GDM1 (cell line): ENCODE data around the gene TRIO.

ENCODE experiments used
- DNase-seq: peaks from one replicate; lab custom pipeline; 2025; lab: John Stamatoyannopoulos, UW

Gene TRIO

DNA sequence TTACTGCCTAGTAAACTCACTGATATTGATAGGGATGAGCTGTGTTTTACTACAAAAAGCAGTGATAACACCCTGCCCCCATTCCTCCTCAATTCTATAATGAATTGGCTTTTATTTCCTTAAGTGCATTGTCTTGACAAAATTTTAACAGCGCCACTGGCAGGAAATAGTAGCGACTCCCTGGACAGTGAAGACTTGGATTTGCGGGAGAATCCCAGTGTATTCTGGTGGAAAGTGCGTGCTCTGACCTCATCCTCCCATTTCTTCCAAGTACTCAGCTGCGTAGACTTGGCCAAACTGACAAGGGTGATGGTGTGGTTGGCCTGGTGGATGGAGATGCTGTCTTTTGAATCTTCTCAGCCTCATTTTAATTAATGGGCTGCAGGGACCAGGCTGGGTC, 5.3 kb downstream of the TRIO start:
- DNase-seq = no peak

DNA sequence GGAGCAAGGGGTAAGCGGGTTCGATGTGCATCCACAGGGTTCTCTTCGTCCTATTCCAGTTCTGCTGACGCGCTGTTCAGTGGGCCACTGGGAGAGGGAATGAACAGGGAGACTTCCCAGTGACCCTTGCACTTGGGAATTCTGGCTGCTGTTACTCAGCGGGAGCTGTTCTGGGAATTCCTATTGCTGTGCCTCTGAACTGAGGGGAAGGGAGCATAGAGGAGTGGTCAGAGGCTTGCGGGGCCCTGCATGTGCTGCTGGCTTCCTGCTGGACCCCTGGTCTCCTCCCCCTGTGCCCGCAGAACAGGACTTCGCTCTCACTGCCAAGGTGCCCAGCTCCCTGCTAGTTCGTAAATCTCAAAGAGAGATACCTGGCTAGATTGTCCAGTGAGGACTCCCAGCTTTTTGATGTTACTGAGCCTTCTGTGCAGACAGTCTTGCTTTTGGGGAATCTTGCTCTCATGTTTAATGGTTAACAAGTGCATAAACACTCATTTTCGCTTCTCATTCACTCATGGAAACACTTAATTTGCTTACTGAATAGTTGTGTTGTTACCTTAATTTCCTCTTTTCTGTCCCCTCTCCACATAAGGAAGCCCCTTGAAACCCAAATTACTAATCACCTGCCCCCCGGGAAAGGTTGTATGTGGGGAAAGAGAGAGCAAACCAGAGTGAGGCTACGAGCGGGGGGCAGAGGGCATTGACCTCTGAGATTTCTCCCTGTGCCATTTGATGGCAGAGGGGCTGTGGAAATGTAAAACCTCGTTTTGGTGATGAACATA, 5.9 kb downstream of the TRIO start:
- no peak for DNase-seq

DNA sequence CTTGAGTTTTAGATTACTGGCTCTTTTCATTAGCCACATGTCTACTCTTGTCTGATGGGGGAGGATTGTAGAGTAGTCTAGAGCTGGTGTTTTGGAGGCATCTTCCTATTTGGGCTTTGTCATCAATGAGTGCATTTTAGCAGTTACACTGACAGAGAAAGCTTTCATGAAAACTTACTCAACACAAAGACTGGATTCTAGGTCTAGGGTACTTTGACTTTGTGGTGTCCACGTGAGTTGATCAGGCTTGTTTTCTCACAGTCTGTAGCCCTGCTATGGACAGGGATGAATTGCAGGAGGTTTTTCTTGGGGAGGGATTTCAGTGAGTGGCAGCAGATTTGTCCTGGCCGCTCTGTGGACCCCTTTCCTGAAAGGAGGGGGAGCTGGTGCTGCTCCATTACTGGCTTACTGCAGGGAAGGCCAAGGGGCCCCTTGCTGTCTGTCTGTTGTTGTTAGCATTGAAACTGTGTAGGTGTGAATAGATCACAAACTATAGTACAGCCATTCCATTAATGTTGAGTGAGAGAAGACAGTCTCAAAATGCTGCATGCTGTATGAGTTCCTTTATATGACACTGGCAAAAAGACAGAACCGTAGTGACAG, 6.6 kb downstream of the TRIO start:
- DNase-seq = no peak

DNA sequence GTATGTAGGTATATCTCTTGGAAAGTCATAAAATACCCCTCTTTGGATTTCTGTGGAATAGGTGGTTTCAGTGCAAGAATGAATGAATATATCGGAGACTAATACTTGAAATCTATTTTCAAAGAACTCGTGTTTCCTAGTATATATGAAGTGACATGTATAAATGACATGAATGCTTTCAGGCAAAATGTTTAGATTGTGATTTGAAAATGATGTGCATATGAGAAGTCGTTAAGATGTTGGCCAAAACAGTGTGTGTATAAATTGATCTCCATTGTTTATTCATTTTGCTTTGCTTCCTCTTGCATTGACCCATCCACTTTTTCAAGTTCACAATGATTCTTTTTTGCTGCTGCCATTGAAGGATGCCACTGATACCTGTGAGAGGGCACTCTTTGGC, 8.3 kb downstream of the TRIO start:
- no peak for DNase-seq

DNA sequence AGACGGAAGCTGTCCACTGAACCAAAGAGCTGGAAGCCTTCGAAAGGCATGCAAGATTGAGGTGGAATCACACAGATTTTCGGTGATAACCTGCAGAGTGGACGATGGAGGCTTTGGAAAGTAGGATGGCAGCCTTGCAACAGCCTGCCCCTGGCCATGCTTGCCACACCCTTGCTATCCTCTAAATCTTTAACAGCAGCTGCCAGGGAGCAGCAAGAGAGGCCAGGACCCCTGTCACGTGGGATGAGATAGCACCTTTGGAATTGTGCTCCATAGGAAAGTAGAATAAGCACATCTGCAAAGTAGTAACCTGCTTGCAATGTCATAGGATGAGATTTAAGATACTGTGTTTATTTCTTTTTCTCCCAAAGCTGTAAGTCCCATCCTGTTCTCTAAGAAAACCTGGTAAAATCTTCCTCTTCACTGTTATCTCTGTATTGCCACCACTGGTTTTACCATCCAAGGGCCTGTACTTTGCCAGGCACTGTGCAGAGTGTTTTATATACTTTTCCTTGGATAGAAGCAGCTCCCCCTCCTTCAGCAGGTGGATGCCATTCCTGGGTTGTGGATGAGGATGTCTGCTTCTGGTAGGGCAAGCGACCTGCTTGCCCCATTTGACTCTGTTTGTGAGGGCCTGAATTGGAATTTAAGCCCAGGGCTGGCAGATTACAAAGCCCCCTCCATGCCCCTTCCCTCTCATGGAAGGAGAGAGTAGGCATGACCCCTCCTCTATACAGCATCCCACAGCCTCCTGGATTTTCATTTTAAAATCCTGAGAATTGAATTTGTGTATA, 10.1 kb downstream of the TRIO start:
- DNase-seq = no peak

DNA sequence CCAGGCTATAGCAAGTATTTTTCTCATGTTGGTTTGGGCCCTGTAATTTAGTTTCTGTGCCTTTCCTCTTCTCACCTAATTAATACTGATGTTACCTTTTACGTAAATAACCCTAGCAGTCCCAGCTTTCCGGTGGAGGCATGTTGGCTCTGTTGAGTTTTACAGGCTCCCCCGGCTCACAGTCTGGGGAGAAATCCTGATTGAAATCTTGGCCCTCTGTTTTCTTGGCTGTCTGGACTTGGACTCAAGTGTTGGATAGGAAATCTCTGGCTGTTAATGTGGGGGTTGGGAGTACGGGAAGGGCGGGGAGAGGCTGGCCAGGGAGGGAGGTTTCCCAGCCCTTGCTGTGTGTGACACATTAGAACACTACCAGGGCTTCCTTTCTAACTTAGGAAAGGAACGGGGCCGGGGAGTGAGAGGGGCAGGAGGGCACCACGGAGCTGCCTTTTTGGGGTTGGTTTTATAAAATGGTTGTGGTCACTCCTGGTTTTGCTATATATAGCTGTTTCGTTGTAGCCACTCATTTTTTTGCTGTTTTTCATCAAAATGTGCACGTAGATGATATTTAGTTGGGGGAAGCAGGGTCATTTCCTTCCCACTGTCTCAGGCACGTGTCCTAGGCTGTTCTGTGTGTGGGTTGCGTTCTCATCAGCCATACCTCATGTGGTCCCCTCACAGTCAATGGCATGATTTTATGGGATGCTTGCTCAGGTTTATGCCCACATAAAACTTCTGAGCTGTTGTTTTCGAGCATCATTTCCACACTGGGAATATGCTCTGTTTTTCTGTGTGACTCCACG, 11.0 kb downstream of the TRIO start:
- peak; percentile 54 for DNase-seq

DNA sequence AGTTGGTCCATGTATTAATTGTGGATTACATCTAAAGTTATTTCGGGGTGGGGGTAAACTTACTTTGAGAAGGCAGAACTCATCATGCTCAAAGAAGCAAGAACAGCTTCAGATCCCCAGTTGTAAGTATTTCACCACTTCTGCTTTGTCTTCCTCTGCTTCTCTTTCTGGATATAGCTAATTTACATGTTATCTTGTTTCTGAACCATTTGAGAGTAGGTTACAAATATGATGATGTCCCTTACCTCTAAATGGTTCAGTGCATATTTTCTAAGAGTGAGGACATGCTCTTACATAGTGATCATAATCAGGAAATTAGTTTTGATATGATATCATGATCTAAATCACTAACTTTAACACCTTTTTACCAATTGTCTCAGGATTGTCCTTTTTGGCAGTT, 11.9 kb downstream of the TRIO start:
- no peak for DNase-seq

DNA sequence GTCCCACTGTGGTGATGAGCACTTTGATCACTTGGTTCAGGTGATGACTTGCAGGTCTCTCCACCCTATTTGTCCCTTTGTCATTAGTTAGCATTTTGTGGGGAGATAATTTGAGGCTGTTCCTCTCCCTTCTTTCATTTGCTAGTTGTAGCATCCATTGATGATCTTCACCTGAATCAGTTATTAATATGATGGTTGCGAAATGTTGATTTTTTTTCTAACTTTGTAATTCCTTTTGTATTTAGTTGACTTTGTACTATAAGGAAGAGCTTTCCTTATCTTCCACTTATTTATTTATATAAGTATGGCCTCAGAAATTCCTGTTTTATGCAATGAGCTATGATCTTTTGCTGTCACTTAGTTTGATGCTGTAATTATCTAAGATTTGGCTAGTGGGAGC, 12.6 kb downstream of the TRIO start:
- DNase-seq = no peak

DNA sequence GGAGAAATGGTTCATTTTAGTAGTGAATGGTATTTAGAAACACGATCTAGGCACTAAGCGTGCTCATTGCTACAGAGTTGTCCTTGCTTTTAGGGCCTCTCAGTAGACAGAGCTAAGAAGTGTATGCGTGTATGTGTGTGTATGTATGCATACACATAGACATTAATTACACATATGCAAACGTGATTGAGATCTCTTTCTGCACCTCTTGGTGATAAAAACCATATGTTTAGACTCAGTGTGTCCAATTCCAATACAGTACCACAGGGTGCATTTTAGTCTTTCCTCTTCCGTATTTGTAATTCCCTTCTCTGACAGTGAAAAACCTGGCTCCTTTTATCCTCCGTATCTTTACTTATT, 13.1 kb downstream of the TRIO start:
- no peak for DNase-seq

DNA sequence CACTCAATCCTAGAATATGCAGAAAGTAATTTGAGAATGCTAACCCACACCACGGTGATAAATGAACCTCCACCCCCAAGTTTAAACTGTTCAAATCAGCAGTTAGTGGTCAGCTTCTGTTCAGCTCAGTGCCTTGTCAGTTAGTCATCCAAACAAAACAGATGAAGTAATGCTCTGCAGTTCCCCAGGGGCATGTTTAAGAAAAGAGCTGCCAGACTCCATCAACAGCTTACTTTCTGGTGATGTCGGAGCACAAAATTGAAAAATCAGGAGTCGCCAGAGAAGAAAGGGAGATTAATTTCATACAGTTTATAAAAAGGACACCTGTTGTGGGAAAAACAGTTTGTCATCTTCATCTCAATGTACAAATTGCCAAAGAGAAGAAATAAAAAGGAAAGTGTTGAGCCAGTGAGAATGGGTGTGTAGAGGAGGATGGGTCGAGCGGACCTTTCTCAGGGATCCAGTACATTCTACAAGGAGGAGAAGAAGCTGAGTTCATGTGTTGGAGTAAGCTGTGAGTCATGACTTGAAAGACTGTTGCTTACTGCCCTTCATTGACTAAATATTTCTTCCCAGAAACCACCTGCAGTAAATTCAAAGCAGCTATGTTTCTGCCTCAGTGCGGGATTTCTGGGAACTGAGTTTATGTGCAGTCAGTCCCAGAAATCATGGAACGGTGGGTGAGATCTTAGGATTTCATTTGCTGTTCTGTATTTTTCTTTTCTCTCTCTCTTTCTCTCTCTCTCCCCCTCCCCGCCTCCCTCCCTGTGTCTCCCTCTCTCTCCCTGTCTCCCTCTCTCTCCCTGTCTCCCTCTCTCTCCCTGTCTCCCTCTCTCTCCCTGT, 13.7 kb downstream of the TRIO start:
- DNase-seq = no peak

DNA sequence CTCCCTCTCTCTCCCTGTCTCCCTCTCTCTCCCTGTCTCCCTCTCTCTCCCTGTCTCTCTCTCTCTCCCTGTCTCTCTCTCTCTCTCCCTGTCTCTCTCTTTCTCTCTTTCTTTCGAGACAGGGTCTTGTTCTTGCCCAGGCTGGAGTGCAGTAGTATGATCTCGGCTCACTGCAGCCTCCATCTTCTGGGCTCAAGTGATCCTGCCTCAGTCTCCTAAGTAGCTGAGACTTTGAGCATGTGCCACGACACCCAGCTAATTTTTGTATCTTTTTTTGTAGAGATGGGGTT, 14.3 kb downstream of the TRIO start:
- no peak for DNase-seq

DNA sequence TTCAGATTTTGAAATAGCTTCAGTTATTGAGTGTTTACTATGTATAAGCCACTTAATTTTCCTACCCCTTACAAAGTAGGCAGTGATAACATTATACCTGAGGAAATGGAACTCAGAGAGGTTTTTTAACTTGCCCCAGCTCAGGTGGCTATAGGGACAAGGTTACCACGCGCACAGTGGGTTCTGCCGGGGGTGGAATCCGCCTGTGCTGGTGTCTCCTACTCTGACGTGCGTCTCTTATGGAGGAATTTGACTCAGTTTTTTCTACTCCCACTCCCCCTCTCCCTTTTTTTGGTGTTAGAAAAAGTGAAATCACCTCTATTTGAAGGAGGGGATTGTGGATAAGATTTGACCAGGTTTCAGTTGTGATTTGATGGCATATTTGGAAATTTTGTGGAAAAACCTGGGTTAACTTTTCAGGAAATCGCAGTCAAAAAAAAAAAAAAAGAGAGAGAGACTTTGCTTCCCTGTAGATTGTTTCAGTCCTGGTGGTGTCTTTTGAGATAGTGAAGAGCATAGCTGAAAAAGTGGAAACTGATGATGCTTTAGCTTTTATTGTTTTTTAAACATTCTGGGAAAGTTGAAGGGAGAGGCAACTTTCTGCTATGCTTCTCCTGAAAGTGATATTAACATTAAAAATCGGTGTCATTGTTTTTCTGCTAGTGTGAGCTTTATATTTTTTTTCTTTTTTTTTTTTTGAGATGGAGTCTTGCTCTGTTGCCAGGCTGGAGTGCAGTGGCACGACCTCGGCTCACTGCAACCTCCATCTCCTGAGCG, 15.9 kb downstream of the TRIO start:
- no peak for DNase-seq

DNA sequence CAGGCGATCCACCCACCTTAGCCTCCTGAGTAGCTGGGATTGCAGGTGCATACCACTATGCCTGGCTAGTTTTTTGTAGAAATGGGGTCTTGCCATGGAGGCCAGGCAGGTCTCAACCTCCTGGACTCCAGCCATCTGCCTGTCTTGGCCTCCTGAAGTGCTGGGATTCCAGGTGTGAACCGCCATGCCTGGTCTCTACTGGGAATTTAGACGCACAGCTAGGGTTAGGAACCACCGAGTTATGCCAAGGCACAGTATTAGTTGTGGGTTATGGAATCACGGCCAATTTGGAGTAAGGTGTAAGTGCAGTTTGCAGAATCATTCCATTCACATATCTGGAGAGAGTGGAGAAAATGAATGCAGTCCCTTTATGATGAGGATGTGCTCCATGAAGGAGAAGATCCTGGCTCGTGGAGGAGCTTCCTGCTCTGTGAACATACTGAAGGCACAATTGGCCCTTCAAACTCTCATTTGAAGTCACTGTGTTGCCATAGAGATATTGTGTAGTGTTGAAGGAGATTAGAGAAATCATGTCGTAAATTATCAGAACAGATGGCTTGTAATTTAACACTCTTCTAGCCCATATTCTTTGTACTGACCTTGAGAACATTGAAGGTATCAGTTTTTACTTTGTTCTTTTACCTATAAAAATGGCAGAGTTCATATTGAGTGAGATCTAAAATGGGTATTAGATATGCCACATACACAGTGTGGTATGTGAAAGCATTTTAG, 18.8 kb downstream of the TRIO start:
- DNase-seq = no peak

DNA sequence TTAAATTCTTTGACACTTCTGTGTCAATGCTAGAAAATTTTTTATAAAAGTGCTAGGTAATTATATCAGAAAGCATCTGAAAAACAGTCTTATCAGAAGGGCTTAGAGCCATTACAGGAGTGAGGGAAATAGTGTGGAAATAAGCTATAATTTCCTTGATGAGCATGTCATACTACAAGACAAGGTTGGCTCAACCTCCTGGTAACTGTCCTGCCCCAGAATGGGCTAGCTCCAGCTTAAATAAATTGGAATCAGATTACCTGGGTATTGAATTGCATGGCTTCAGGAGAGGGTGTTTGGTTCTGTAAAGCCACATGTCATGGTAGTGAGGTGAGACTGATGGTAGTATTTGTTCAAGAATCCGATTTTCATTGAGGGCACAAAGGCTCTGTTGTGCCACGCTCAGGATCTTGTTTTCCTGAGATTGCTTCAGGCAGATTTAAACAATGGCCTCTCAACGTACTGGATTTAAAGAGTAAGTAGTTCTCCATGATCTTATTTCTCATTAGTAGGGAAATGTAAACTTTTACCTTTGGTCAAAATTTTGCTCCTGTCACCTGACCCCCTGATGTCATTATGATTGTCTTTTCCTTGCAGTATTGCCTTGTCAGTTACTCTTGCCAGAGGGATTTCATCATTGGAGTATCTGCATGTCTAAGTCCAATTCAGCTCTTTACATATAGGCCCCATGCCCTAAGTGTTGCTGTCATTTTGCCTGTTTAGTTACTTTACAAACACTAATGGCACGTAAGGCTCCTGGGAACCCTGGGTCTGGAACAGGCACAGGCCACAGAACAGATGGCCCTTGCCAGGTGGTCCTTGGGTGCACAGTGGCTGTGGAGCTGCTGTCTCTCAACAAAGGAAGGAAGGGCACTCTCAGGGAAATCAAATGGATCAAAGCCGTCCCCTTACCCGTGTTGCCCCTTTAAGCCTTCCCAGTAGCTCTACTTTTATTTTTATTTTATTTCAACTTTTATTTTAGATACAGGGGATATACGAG, 21.3 kb downstream of the TRIO start:
- no peak for DNase-seq

DNA sequence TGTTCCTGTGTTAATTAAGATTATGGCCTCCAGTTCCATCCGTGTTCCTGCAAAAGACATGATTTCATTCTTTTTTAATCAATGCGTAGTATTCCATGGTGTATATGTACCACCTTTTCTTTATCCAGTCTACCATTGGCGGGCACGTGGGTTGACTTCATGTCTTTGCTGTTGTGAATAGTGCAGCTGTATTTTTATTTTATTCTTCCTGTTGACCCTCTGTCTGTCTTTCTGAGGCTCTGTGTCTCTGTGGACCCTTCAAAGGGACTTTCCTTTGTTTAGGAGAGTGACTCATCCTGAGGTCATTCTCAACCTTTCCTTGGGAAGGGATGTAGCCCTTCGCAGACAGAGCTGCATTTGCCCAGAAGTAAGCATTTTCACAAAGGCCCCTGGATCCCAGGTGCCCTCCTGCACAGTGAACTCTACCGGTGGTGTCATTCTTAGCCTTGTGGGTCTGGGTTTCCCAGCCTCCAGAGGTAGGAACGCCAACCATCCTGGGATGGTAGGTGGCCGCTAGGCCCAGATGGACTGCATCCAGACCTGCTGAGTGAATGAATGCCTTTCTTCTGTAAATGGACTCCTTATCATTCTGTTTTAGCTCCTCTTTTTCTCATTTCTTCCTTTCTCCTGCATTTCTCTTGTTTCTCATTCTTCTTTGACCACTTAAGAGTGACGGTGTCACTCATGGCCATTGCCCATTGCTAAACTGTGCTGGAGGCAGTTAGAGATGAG, 22.4 kb downstream of the TRIO start:
- no peak for DNase-seq

DNA sequence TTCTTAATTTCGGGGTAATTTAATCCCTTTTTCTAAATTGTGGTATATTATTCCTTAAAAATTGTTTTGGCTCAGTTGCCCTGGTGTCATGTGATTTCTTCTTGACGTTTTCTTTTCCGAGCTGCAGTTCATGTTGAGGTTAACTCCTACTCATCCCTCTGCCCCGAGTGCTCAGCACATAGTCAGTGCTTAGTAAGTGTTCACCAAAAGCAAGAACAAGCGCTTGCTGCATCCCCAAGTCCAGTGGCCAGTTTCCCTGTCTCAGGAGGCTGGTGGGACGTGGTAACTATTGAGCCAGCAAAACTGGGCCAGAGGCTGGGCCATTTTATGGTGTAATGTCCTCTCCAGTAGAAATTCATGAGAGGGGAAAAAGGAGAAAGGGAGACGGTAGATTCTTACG, 23.3 kb downstream of the TRIO start:
- DNase-seq = no peak

DNA sequence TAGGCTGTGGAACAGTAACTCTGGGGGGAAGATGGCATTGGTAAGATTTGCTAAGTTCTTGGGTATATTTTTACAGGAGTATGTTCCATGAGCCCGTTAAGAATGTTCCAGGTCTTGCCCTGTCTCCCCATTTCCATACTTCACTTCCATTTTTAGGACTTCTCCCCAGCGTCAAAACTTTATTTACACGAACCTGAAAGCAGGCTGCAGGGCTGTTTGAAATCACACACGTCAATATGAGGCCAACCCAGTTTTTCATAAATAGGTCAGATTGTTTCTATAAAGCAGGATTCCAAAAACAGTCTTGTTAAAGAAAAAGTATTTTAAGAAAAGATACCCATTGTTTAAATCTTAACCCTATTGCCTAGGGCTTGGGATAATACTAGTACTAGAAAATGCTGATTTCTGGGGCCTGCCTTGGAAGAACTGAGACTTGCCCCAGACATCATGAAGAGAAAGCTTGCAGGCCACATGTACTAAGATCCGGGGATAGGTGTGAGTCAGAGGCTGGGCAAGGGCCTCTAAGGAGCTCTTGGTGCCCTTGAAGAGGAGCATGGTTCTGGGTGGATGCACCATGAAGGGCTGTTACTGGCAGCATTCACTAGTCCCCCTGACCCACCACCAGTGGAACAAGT, 24.2 kb downstream of the TRIO start:
- DNase-seq = no peak
